GM18873 (cell line): Measurements from ENCODE around the gene AIFM1.
"Not testable (repeated sequence)": the region's sequence is repeated elsewhere in the genome, so short reads cannot be mapped to it uniquely, and the experiment has no call there.

Source experiments
- ATAC-seq: cut with Tn5 transposase; IDR thresholded peaks from one replicate; pipeline ENCODE4 v1.9.1; 2021; ENCODE audit warnings: mild to moderate bottlenecking, moderate library complexity, moderate number of reproducible peaks; ENCODE audit not compliant: unreplicated experiment, low FRiP score

AIFM1 gene

GRCh38 chrX:130120746-130121504 is 44.7 kb downstream of the AIFM1 start:
- peak; percentile 54 for ATAC-seq

- peak; percentile 20 for ATAC-seq
Measured at GRCh38 chrX:130120321-130120731, 45.3 kb downstream of the AIFM1 start.

GRCh38 chrX:130119312-130119898 is 46.2 kb downstream of the AIFM1 start:
- no peak for ATAC-seq

- no peak for ATAC-seq
Measured at GRCh38 chrX:130118441-130119311, 47.0 kb downstream of the AIFM1 start.

- no peak for ATAC-seq
Measured at GRCh38 chrX:130117166-130117565, 48.5 kb downstream of the AIFM1 start.

GRCh38 chrX:130115119-130115885 is 50.3 kb downstream of the AIFM1 start:
- ATAC-seq: not testable (repeated sequence)

GRCh38 chrX:130114141-130114588 is 51.5 kb downstream of the AIFM1 start:
- no peak for ATAC-seq

GRCh38 chrX:130111220-130112154 is 54.2 kb downstream of the AIFM1 start:
- ATAC-seq: no peak

GRCh38 chrX:130110379-130111219 is 55.0 kb downstream of the AIFM1 start, which contains the start of gene ELF4:
Gene ELF4, minus strand, starts transcription at chrX:130110497. Its CDS starts 29,167 bp downstream, at chrX:130081330.
- ATAC-seq: no peak

GRCh38 chrX:130109429-130110378 is 55.9 kb downstream of the AIFM1 start:
- no peak for ATAC-seq

GRCh38 chrX:130108647-130109428 is 56.8 kb downstream of the AIFM1 start:
- ATAC-seq: peak; percentile 70

GRCh38 chrX:130106071-130106470 is 59.6 kb downstream of the AIFM1 start:
- no peak for ATAC-seq

GRCh38 chrX:130105244-130105643 is 60.4 kb downstream of the AIFM1 start:
- no peak for ATAC-seq

- ATAC-seq: no peak
Measured at GRCh38 chrX:130103605-130104004, 62.0 kb downstream of the AIFM1 start.

- no peak for ATAC-seq
Measured at GRCh38 chrX:130100180-130100579, 65.5 kb downstream of the AIFM1 start.

- no peak for ATAC-seq
Measured at GRCh38 chrX:130098210-130098552, 67.5 kb downstream of the AIFM1 start.
